Measurements from ENCODE around the gene CREB5.
A peak's percentile ranks its signal among the peaks of the same experiment; 100 is the strongest.
"Not testable (repeated sequence)": the region's sequence is repeated elsewhere in the genome, so short reads cannot be mapped to it uniquely, and the experiment has no call there.

CREB5 gene

DNA sequence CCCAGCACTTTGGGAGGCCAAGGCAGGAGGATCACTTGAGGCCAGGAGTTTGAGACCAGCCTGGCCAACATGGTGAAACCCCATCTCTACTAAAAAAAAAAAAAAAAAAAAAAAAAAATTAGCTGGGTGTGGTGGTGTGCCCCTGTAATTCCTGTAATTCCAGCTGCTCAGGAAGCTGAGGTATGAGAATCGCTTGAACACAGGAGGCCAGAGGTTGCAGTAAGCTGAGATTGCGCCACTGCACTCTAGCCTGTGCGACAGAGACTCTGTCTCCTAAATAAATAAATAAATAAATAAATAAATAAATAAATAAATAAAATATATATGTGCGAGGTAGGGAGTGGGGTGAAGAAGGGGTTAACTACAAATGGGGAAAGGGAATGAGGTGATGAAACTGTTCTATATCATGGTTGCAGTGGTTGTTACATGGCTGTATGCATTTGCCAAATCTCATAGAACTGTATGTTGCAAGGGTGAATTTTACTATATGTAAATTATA is 199.1 kb downstream of the CREB5 start:
- not testable (repeated sequence) for DNase-seq (ENCODE audit: low read depth in 2 of 2)

DNA sequence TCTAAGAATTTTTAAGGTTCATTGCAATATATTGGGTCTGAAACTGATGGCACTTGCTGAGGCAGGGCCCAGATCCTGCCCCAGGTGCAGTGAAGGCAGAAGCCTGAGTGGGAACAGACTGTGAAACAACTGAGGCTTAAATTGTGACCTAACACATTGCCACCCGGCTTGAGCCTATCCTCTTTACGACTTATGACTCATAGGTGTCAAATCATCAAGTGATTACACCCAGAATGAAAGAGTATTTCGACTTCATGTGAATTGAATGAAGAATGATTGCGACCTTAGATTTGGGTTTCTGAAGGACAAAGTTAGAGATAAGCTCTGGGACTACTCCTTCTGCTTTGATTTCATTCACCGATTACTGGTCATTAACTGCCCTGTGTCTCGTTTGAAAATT is 200.9 kb downstream of the CREB5 start:
- DNase-seq (ENCODE audit: low read depth in 2 of 2) = no peak

DNA sequence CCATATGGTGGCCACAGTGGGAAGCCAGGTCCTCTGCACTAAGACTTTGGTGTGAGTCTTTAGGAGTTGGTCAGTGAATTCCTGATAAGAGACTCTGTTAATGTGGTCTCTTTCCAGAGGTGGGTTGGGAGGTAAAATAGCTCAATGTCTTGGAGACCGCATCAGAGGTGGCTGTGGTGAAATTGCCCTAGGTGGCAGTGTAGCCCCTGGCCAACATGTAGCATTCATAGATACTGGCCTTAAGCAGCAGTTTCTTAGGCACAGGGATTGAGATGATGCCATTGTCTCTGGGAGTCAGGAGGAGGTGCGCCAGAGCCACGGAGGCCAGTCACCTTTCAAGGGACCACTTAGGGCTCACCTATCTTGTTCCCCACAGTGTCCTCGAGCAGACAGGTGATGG is 202.8 kb downstream of the CREB5 start:
- no peak for DNase-seq (ENCODE audit: low read depth in 2 of 2)

DNA sequence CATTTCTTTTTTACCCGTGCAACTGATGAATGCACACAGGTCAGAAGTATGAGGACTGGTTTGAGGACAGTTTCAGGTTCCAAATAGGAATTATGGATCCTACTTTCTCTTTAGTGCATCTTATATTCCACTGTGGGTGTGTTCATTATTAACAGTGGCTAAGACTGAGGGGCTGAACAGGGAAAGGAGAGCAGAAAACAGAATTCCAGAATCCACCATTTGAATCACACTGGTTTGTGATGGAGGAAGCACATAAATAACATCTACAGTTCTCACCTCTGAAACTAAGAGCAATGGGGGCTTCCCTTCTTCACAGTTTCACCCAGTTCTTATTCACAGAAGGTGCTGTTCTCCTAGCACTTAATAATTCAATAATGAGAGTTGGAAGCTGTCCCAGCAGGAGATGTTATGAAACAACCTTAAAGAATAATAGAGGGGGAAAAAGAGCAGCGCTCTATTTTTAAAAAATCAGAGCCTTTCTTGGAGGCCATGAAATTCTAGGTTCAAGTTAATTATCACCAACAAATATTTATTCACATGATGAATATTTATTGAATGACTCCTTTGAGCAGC is 205.1 kb downstream of the CREB5 start:
- no peak for DNase-seq (ENCODE audit: low read depth in 2 of 2)

DNA sequence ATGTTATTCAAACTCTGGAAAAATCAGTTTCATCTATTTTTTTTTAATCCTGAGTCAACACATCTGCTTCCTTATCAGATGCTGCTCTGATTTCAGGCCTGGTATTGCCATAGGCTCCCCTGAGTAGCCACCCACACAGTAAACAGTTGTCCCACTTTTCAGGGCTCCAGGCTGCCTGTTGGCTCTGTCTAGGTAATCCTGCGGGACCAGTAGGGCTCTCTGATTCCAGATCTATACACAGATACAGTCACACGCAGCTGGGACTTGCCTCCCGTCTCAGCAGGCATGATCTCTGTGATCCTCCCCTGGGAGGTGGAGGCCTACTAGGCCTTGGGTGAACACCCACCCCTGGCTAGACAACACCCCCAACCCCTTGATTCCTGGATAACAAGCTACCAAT is 206.1 kb downstream of the CREB5 start:
- DNase-seq (ENCODE audit: low read depth in 2 of 2) = no peak

DNA sequence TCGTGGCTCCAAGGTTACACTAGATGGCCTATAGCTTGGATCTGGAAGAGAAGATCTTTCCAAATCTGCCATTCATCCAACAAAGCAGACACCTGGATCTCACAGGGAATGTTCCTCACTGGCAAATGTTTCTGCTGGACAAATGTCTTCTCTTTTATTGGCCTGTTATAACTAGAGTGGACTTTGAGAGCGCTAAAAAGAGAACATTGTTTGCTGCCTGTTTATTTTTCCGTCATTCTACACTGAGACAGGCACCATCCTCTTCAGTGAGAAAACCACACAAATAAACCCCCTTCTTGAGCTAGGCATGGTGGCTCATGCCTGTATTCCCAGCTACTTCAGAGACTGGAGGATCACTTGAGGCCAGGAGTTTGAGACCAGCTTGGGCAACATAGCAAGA is 206.9 kb downstream of the CREB5 start:
- DNase-seq (ENCODE audit: low read depth in 2 of 2) = no peak

DNA sequence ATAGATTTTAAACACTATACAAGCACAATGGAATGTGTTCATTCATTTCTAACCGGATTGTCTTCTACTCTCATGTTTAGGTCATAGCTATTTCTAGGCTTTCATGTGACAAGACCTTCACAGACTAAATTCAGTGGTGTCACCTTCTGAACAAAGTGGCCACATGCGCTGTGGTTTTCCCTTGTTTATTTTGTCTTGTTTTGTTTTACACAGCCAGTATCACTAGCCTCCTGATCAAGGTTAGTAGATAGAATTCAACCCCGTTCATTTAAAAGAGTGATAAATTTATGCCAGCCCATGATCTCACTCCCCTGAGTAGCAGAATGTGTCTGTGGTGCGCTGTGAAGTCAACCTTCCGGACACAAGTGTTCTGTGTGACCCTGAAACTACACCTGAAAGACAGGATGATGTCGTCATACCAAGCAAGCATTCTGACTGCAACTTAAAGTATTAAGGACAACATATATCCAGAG is 209.1 kb downstream of the CREB5 start:
- no peak for DNase-seq (ENCODE audit: low read depth in 2 of 2)

DNA sequence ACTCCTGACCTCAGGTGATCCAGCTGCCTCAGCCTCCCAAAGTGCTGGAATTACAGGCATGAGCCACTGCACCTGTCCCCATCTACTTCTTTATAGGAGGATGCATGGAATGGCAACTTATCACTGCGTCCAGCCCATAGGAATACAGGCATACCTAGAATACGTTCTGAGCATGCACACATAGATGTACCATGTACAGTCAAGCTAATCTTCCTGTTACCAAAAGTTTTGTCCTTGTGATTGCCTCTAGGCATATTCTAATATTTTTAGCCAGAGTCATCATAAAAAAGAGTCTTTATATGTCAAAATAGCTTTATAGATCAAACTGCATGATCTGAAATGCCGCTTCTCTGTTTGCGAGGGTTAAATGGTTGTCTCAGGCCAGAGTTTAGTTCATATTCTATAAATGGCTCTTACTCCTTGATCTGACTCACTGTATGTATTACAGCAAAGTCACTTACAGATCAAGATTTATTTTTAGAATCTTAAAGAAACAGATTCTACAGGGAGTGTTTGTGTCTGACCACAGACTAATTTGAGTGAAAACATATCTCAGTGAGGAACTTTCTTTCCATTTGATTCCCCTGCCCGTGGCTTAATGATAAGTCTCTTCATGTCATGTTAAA is 210.9 kb downstream of the CREB5 start:
- no peak for DNase-seq (ENCODE audit: low read depth in 2 of 2)

DNA sequence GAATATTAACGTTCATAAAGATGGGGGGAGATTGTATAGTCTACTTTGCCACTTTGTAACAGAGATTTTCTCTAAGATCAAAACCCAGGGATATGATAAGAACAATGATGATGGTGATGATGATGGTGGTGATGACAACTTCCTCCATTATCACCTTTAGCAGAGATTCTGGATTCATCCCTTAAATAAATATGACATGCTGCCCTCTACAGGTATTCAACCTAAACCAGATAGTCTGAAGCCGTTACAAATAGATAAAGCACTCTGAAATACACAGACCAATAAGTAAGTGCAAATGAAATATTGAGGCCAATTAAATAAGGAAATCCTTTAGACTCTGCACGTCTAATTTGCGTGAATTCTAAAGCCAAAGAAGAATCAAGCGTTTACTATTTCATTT is 211.5 kb downstream of the CREB5 start:
- no peak for DNase-seq (ENCODE audit: low read depth in 2 of 2)

DNA sequence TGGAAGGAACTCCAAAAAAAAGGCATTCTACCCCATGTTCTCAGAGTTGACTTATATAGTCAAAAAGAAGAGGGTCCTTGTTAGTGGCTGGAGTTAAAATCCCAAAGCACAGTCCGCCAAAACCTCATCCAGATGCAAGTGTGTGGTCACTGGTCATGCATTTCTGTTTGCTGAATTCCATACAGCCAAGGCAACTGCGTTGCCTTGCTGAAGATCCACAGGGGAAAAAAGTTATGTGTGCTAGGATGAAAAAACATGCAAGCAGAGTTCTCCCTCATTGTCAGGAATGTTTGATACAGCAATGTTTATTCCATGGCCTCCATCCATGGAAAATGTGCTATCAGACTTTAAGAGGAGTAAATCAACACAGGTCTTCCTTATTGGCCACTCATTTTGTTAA is 213.1 kb downstream of the CREB5 start:
- no peak for DNase-seq (ENCODE audit: low read depth in 2 of 2)

DNA sequence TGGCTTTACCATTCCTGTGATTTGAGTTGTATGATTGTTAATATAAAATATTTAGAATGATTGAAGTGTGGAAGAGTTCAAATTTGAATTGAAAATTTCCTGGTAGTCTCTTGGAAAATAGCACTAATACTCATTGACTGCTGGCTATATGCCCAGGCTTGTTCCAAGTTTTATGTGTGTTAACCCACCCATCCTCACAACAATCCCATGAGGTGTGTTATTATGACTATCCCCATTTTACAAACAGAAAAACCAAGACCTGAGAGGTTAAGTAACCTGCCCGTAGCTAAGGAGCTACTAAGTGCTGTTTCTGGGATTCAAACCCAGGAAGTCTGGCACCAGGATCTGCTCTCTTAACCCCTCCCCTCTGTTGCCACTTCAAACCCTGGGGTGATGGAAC is 213.9 kb downstream of the CREB5 start:
- no peak for DNase-seq (ENCODE audit: low read depth in 2 of 2)

DNA sequence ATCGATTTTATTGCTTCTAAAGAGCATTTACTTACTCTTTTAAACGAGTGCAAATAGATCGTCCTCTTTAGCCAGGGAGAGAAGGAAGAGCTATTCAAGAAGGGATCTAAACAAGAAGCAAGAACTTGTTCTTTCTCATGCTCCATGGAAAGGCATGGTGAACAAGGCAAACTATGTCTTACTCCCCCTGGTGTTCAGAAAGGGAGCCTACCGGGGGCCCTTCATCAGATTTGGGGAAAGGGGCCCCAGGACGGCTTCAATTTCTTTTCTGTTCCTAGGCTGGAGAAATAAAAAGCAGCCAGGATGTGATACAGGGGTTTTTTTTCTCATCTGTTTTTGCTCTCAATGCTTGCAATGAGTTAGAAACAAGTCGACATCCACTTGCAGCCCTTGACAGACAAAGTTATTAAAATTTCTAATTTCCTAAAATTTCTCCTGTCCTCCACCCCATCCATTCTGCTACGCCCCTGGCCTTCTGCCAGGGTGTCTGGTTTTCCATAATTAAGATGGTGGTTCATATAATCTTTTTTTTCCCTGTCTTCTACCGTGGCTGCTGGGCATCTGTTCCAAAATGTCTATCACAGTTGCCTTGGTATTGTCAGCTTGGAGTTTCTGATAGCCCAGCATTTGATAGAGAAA is 214.4 kb downstream of the CREB5 start:
- peak in 1 of 2 donors; percentile 4 for DNase-seq (ENCODE audit: low read depth in 2 of 2)

DNA sequence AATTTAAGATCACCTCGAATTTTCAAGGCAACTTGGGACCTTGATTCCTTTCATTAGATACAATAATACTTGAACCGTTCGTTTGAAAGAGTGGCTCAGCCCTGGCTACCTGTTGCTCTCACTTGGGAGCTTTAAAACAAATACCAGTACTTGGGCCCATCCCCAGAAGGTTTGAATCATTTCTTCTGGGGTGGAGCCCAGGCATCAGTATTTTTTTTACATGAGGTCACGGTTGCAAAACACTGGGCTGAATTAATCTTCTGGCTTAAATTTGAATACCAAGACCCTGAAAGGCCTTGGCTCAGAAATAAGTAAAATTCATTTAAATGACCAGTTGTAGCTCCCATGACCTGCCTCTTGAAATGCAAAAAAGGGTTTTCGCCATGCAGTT is 214.9 kb downstream of the CREB5 start:
- no peak for DNase-seq (ENCODE audit: low read depth in 2 of 2)

DNA sequence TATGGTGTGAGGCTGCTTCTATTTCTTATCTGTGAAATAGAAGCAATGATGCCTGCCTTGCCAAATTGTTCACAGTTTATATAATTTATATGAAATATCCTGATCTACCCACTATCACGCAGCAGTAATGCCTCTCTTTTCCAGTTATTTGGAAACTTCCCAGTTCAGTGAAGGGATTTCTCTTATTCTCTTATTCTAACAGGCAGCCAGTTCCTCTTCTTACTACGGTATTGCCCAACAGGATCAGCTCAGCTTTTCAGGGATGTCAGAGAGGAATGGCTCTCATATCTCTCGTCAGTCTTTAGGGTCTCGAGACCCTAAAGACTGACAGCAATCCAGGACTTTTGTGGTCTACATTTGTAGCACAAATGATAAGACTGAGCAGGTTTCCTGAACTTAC is 215.6 kb downstream of the CREB5 start:
- DNase-seq (ENCODE audit: low read depth in 2 of 2) = no peak

DNA sequence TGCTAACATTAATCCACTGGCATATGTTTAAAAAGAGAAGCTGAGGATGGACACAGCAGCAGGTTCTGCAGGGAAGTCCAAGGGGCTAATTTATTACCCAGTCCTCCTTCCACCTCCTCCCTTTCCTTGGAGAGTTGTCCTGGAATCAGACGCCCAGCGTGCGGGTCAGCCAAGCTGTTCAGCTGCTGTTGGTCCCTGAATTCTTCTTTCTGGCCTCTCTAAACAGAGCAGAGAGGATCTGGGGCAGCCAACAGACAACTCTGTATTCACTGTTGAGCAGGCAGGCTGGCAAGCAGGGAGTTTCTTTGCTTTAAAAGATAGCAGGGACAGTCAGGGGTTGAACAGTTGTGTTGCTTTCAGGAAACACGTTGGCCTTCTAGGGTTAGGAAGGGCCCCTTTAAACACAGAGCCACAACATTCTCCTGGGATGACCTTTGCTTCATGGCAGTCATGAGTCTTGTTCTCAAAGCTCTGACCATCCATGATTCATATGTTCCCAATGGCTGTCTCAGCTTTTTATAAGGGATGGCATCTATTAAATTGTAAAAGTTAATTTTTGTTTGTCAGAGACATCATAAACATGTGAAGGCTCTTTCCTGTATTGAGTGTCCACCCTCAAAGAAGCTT is 217.0 kb downstream of the CREB5 start:
- DNase-seq (ENCODE audit: low read depth in 2 of 2) = no peak

DNA sequence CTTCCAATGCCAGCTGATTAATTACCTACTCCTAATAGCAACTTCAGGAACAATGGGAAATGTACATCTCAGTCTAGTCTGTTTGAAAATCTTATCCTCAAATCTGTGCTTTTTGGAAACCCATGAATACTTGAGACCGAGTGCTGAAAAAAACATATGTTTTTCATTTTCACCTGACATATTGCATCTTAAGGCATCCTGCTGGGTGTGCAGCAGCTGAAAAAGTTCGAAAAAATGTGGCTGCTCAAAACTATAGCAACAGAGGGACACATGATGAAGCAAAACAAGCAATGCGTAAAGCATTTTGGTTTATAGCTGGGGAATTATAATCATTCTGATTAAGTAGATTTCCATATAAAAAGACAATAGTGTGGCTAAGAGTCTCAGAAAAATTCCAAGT is 218.0 kb downstream of the CREB5 start:
- no peak for DNase-seq (ENCODE audit: low read depth in 2 of 2)

DNA sequence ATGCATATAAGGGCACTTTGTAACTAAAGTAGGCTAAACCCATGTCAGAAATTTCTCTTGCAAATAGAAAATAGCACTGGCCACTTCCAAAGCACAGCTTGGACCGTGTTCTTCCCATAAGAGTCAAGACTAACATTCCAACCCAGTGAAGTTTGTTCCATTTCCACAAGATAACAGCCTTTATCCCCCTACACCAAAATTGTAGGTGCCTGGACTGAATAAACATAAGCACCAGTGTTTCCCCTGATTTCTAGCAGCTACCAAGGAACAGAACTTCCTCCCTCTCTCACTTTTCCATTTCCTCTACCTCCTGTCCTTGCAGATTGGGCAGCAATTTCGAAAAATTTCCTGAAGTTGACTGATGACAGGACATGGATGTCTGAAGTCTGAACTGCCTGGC is 219.7 kb downstream of the CREB5 start:
- DNase-seq (ENCODE audit: low read depth in 2 of 2) = no peak

DNA sequence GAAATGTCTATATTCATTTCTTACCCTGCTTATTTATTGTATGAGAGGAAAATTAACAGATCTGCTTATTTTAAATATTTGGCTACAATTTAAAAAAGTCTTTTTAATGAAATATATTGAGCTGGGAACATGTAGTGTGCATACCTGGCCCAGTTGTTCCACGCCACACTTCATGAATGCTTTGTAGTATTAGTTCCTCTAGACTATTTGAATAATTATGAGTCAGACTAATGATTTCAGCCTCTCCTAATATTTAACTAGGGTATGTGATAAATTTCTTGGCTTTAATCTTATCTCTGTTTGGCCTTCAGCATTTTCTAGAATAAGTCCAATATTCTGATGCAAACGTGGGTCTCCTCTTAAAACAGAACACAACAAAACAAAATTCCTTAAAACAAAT is 226.6 kb downstream of the CREB5 start:
- DNase-seq (ENCODE audit: low read depth in 2 of 2) = no peak

DNA sequence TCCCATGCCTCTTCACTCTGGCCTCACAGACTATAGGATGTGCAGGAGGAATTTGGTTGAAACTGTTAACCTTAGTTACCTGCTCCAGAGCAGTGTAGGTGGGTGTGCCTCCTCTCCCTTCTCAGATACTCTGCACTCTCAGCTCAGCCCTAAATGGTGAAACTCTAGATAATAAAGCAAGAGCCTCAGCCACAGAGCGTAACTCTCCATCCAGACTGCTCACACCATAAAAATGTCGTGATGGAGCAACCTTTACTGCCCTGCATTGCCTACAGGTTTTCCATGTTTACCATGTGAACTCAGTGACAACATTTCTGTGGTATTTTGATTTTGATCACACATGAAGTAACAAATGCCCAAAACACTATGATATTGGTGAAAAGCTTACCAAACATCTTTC is 227.7 kb downstream of the CREB5 start:
- no peak for DNase-seq (ENCODE audit: low read depth in 2 of 2)

DNA sequence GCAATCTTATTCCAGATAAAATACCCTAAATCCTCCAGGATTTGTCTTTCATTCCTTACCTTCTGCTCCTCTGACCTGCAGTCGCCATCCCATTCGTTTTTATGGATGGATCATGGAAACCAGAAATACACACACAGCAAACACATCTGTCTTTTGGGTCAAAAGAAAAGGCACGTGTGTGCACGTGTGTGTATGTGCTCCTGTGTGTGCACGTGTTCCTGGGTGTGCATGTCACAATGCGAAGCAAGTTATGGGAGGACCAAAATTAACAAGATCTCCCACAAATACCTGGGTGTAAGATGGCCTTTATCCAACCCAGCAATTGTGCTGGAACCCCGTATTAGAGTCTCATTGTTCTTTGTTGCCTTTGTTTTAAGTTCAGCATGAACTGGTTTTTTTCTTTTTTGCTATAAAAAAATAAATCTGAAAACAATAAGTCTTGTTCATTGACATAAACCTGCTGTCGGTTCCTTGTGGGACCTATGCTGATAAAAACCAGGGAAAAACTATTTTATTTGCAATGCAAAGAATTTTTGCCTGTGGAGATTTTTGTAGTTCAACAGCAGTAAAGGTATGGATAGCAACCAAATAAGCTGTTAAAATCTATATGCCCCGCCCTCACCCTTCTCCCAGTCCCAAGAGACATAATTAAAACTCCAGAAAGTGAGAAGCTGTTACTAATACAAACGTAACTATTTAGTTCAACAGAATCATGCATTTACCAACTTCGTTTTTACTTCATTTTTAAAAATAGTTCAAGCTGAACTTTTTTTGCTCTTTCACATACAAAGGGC is 229.6 kb downstream of the CREB5 start:
- DNase-seq (ENCODE audit: low read depth in 2 of 2) = no peak

DNA sequence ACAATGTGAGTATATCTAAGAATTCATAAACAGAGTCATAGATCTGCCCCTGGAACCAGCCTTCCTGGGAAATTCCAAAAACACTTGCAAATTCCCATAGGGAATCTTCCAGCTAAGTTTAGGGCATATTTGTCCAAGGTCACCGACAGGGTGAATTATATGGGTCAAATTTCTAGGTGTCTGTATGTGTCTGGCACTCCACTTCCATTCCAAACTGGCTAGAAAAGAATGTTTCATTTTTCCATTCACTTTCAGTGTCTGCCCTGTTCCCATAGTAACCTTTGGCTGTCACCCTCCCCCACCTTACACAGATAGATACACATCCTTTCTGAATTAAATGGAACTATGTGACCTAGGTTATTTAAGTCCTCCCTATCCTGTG is 230.9 kb downstream of the CREB5 start:
- DNase-seq (ENCODE audit: low read depth in 2 of 2) = no peak

All from stimulated activated CD4-positive, alpha-beta T cell treated with anti-CD3 and anti-CD28 coated beads, Interleukin-4, amount 100 ng/mL, for 48 hours (primary cell).